Neural cell (in vitro differentiated cells): ENCODE measurements around the gene MPND. TPM values are rescaled to one million over a fixed set of nuclear protein-coding genes. Genes with fewer than 3 reads are reported as not detected.

ENCODE experiments used
- H2AFZ ChIP-seq: fragments of 200-600, 300-800 bp; sonication (generic), shearing (Covaris generic); 2 replicates; pipeline ENCODE4 v1.6.0; 2014; ENCODE audit warnings: low read depth, mild to moderate bottlenecking, antibody characterized with exemption, low read length, moderate library complexity
- H3F3A ChIP-seq: fragments of 200-600 bp; shearing (Covaris generic); 2 replicates; pipeline ENCODE4 v1.6.1; 2016; ENCODE audit warnings: mild to moderate bottlenecking, moderate library complexity, mixed read lengths, antibody characterized with exemption, low read length; ENCODE audit not compliant: insufficient read depth, poor library complexity, severe bottlenecking
- H3K27ac ChIP-seq: fragments of 200-600, 300-800 bp; sonication (generic), shearing (Covaris generic); 2 replicates; pipeline ENCODE4 v1.5.1; 2014; ENCODE audit warnings: mild to moderate bottlenecking, low read length, moderate library complexity
- H3K27me3 ChIP-seq: fragments of 300-800, 200-600 bp; sonication (generic), shearing (Covaris generic); 2 replicates; pipeline ENCODE4 v1.6.0; 2014; ENCODE audit warnings: mild to moderate bottlenecking, low read depth, low read length, moderate library complexity; ENCODE audit not compliant: insufficient read depth
- H3K36me3 ChIP-seq: fragments of 300-800, 200-600 bp; sonication (generic), shearing (Covaris generic); 2 replicates; pipeline ENCODE4 v1.5.1; 2014; ENCODE audit warnings: mild to moderate bottlenecking, antibody characterized with exemption, low read length, moderate library complexity; ENCODE audit not compliant: insufficient read depth
- H3K4me2 ChIP-seq: fragments of 300-800, 200-600 bp; sonication (generic), shearing (Covaris generic); 2 replicates; pipeline ENCODE4 v1.6.0; 2014; ENCODE audit warnings: mild to moderate bottlenecking, low read length
- H3K4me3 ChIP-seq: fragments of 300-800, 200-600 bp; sonication (generic), shearing (Covaris generic); 2 replicates; pipeline ENCODE4 v1.5.1; 2014; ENCODE audit warnings: mild to moderate bottlenecking, low read length, moderate library complexity
- H3K79me2 ChIP-seq: fragments of 200-600 bp; shearing (Covaris generic); replicated peaks from 2 replicates; pipeline ENCODE4 v1.6.0; 2014; ENCODE audit warnings: mild to moderate bottlenecking, low read length, moderate library complexity; ENCODE audit not compliant: insufficient read depth
- H3K9ac ChIP-seq: fragments of 300-800, 200-600 bp; sonication (generic), shearing (Covaris generic); 2 replicates; pipeline ENCODE4 v1.6.1; 2016; ENCODE audit warnings: mild to moderate bottlenecking, low read length, mixed read lengths
- H3K9me2 ChIP-seq: fragments of 200-600 bp; shearing (Covaris generic); 2 replicates; pipeline ENCODE4 v1.6.1; 2016; ENCODE audit warnings: mild to moderate bottlenecking, low read length, mixed read lengths; ENCODE audit not compliant: insufficient read depth
- H3K9me3 ChIP-seq: fragments of 200-600, 300-800 bp; sonication (generic), shearing (Covaris generic); 2 replicates; pipeline ENCODE4 v1.6.1; 2016; ENCODE audit warnings: mild to moderate bottlenecking, mixed run types, low read length, moderate library complexity, mixed read lengths
- H4K20me1 ChIP-seq: fragments of 200-600 bp; shearing (Covaris generic); 2 replicates; pipeline ENCODE4 v1.6.1; 2016; ENCODE audit warnings: mild to moderate bottlenecking, mixed run types; ENCODE audit not compliant: insufficient read depth
- CTCF ChIP-seq: fragments of 450-650 bp; IDR thresholded peaks from 2 replicates; pipeline ENCODE4 v1.5.1; 2014; ENCODE audit warnings: antibody characterized with exemption, mild to moderate bottlenecking, moderate library complexity; ENCODE audit not compliant: poor library complexity, severe bottlenecking
- EP300 ChIP-seq: fragments of 450-650 bp; conservative IDR thresholded peaks from 2 replicates; pipeline ENCODE4 v1.6.1; 2014; ENCODE audit warnings: antibody characterized with exemption, mild to moderate bottlenecking, moderate library complexity; ENCODE audit not compliant: poor library complexity, severe bottlenecking
- EZH2 ChIP-seq: fragments of 200-600, 300-800 bp; shearing (Covaris generic), sonication (generic); IDR thresholded peaks from 2 replicates; pipeline ENCODE4 v1.6.1; 2014; ENCODE audit warnings: antibody characterized with exemption, low read length, borderline replicate concordance, mild to moderate bottlenecking; ENCODE audit not compliant: insufficient read depth, poor library complexity, severe bottlenecking
- MXI1 ChIP-seq: fragments of 450-650 bp; conservative IDR thresholded peaks from 2 replicates; pipeline ENCODE4 v1.6.1; 2014; ENCODE audit warnings: antibody characterized with exemption, mild to moderate bottlenecking; ENCODE audit not compliant: poor library complexity, severe bottlenecking
- POLR2AphosphoS5 ChIP-seq: IDR thresholded peaks from 2 replicates; pipeline ENCODE4 v1.6.1; 2012
- RAD21 ChIP-seq: fragments of 450-650 bp; conservative IDR thresholded peaks from 2 replicates; pipeline ENCODE4 v1.6.1; 2014; ENCODE audit warnings: antibody characterized with exemption, mild to moderate bottlenecking, moderate library complexity
- REST ChIP-seq: IDR thresholded peaks from 2 replicates; pipeline ENCODE4 v1.6.1; 2012; ENCODE audit warnings: borderline replicate concordance
- SMC3 ChIP-seq: fragments of 450-650 bp; conservative IDR thresholded peaks from 2 replicates; pipeline ENCODE4 v1.6.1; 2014; ENCODE audit warnings: antibody characterized with exemption, mild to moderate bottlenecking, moderate library complexity; ENCODE audit not compliant: poor library complexity
- TAF1 ChIP-seq: IDR thresholded peaks from 2 replicates; pipeline ENCODE4 v1.6.1; 2012; ENCODE audit warnings: low read depth
- polyA plus RNA-seq: library from polyadenylated mRNA; depleted of rRNA; stranded (reverse); fragments of >200 nt; gene quantifications from 2 replicates; pipeline ENCODE4 v1.2.3, GENCODE V29; 2014

The MPND gene
- polyA plus RNA-seq, 1 donor from 2014 or later: 34.8 TPM

- H3K27ac ChIP-seq: no peak overlapping the region
- H3K9me2 ChIP-seq: no peaks in the 10 kb centered on the region
- H3K79me2 ChIP-seq: no peaks in the 10 kb centered on the region
- no peak overlapping the region for H3K4me3 ChIP-seq
- H3K36me3 ChIP-seq: no peaks in the 10 kb centered on the region
- no peaks in the 10 kb centered on the region for H3F3A ChIP-seq
- no peaks in the 10 kb centered on the region for H3K9me3 ChIP-seq
- TF ChIP-seq EP300 (no peak), TAF1 (no peak), CTCF (no peak), MXI1 (no peak), RAD21 (no peak), SMC3 (no peak), EZH2 (no peak), POLR2AphosphoS5 (no peak), REST (no peak)
- no peaks in the 10 kb centered on the region for H4K20me1 ChIP-seq
- no peak overlapping the region for H3K9ac ChIP-seq
- no peak overlapping the region for H2AFZ ChIP-seq
- no peaks in the 10 kb centered on the region for H3K27me3 ChIP-seq
- no peak overlapping the region for H3K4me2 ChIP-seq
Measured at GRCh38 chr19:4298810-4299550, 44.4 kb upstream of the MPND start.

- H3K36me3 ChIP-seq: no peaks in the 10 kb centered on the region
Measured at GRCh38 chr19:4300589-4300988, 42.8 kb upstream of the MPND start.

More at GRCh38 chr19:4300589-4300988, 42.8 kb upstream of the MPND start:
- Histone ChIP-seq H3K27me3 (no peaks in the 10 kb centered on the region), H3F3A (no peaks in the 10 kb centered on the region), H4K20me1 (no peaks in the 10 kb centered on the region), H3K9ac (no peak overlapping the region), H3K9me3 (no peaks in the 10 kb centered on the region), H2AFZ (no peak overlapping the region), H3K4me3 (no peak overlapping the region), H3K27ac (no peak overlapping the region), H3K9me2 (no peaks in the 10 kb centered on the region), H3K79me2 (no peaks in the 10 kb centered on the region), H3K4me2 (no peak overlapping the region)
- TF ChIP-seq POLR2AphosphoS5 (no peak), SMC3 (no peak), REST (no peak), RAD21 (no peak), EP300 (no peak), TAF1 (no peak), CTCF (no peak), MXI1 (no peak)
